HepG2 (cell line): ENCODE measurements around the gene COL4A2. TPM values are rescaled to one million over a fixed set of nuclear protein-coding genes. Genes with fewer than 3 reads are reported as not detected.

ENCODE experiments used
- ATAC-seq: fragments of 200-7000 bp; cut with Tn5 transposase; 3 replicates; pipeline ENCODE4 v1.9.1; 2020; ENCODE audit warnings: mild to moderate bottlenecking, moderate library complexity
- BruUV-seq: library from RNA; stranded (reverse); fragments of 400-500 nt; replicated peaks from 2 replicates; lab custom pipeline; 2021; lab: Mats Ljungman, UMichigan
- CTCF ChIA-PET: fragments of 300-600 bp; formaldehyde crosslinking; extraction: SDS; loops from one replicate; lab custom pipeline; 2021; ENCODE audit warnings: low total read pairs, inconsistent platforms, low intra/inter-chr PET ratio; lab: Yijun Ruan, JAX
- POLR2A ChIA-PET: fragments of 350-600 bp; sonication (Branson Sonifier 250); formaldehyde crosslinking; loops from one replicate; lab custom pipeline; 2020; ENCODE audit warnings: antibody characterized with exemption, inconsistent platforms; lab: Yijun Ruan, JAX
- DNase-seq: peaks from one replicate; pipeline ENCODE4 v3.0.0-alpha.2; 2015; ENCODE audit warnings: low spot score
- FAIRE-seq: peaks from 3 replicates; lab custom pipeline; 2011; peaks lifted over from hg19 to GRCh38; lab: Jason Lieb, UNC
- H2AFZ ChIP-seq: one replicate; pipeline ENCODE4 v1.6.1; 2011; ENCODE audit warnings: low read length, inconsistent platforms
- H3K27ac ChIP-seq: fragments of 300-600 bp; 3 replicates; pipeline ENCODE4 v1.8.0; 2011; ENCODE audit warnings: mixed run types, mild to moderate bottlenecking, mixed read lengths, low read length, inconsistent platforms; ENCODE audit not compliant: insufficient read depth; ENCODE audit errors: extremely low read length
- H3K27me3 ChIP-seq, 2 experiments: fragments of 200-600 bp in 1 of 2; 2 replicates in 1 of 2; 3 replicates in 1 of 2; pipeline versions ENCODE4 v1.6.0 to v1.8.0; 2011; ENCODE audit warnings: low read length in 2 of 2, mild to moderate bottlenecking in 2 of 2, moderate library complexity in 2 of 2, inconsistent platforms in 1 of 2; ENCODE audit not compliant: insufficient read depth in 2 of 2, control insufficient read depth in 1 of 2
- H3K36me3 ChIP-seq, 2 experiments: fragments of 200-600 bp in 1 of 2; replicated peaks in 1 of 2; 2 replicates in 1 of 2; 3 replicates in 1 of 2; pipeline versions ENCODE4 v1.5.1 to v1.8.0; 2011; ENCODE audit warnings: low read length in 2 of 2, inconsistent platforms in 1 of 2; ENCODE audit not compliant: insufficient read depth in 2 of 2, control insufficient read depth in 1 of 2
- H3K4me1 ChIP-seq: 2 replicates; pipeline ENCODE4 v1.5.1; 2012; ENCODE audit warnings: low read length, inconsistent platforms; ENCODE audit not compliant: insufficient read depth
- H3K4me2 ChIP-seq: 2 replicates; pipeline ENCODE4 v1.6.0; 2011; ENCODE audit warnings: low read depth, low read length, inconsistent platforms
- H3K4me3 ChIP-seq, 3 experiments: fragments of 200-600 bp in 1 of 3; sonication (generic), shearing (Covaris generic) in 1 of 3; replicated peaks in 1 of 3; 2 replicates each; pipeline ENCODE4 v1.5.1; 2011 to 2016; ENCODE audit warnings: low read length in 3 of 3, inconsistent platforms in 2 of 3, low read depth in 2 of 3, mild to moderate bottlenecking in 2 of 3, control low read depth in 1 of 3, mixed read lengths in 1 of 3; ENCODE audit not compliant: insufficient read depth in 1 of 3
- H3K79me2 ChIP-seq: one replicate; pipeline ENCODE4 v1.6.1; 2011; ENCODE audit warnings: low read length, inconsistent platforms; ENCODE audit not compliant: insufficient read depth
- H3K9ac ChIP-seq: 2 replicates; pipeline ENCODE4 v1.6.0; 2011; ENCODE audit warnings: mild to moderate bottlenecking, low read depth, low read length, inconsistent platforms; ENCODE audit not compliant: insufficient read depth
- H3K9me3 ChIP-seq: 2 replicates; pipeline ENCODE4 v1.5.1; 2012; ENCODE audit warnings: mild to moderate bottlenecking, low read length
- H4K20me1 ChIP-seq: 2 replicates; pipeline ENCODE4 v1.6.0; 2011; ENCODE audit warnings: inconsistent platforms, mild to moderate bottlenecking, low read length, moderate library complexity; ENCODE audit not compliant: insufficient read depth
- ERF ChIP-seq: IDR thresholded peaks from 2 replicates; pipeline ENCODE4 v1.6.1; 2018; ENCODE audit warnings: missing biosample characterization, missing genetic modification reagents
- FOXP1 ChIP-seq, 2 experiments: fragments of 450-650 bp in 1 of 2; IDR thresholded peaks; 2 replicates each; pipeline ENCODE4 v1.6.1; 2017 to 2018; ENCODE audit warnings: antibody characterized with exemption in 1 of 2
- HNRNPH1 ChIP-seq: fragments of 200-400 bp; formaldehyde crosslinking; optimal IDR thresholded peaks from 2 replicates; pipeline ENCODE3; 2017; ENCODE audit warnings: mild to moderate bottlenecking, low read depth, low read length
- KLF15 ChIP-seq: sonication (generic); formaldehyde crosslinking; IDR thresholded peaks from 2 replicates; pipeline ENCODE4 v1.8.1; 2023; ENCODE audit warnings: borderline replicate concordance, mild to moderate bottlenecking, inconsistent platforms, missing genetic modification reagents, mixed read lengths
- SETDB1 ChIP-seq: sonication (generic); formaldehyde crosslinking; IDR thresholded peaks from 2 replicates; pipeline ENCODE4 v1.5.1; 2020; ENCODE audit warnings: missing genetic modification reagents, mild to moderate bottlenecking, borderline replicate concordance
- TOPORS ChIP-seq: sonication (generic); formaldehyde crosslinking; IDR thresholded peaks from 2 replicates; pipeline ENCODE4 v1.8.0; 2023; ENCODE audit warnings: mild to moderate bottlenecking, missing genetic modification reagents
- ZBTB26 ChIP-seq: IDR thresholded peaks from 2 replicates; pipeline ENCODE4 v1.6.1; 2016; ENCODE audit warnings: missing compliant biosample characterization, missing genetic modification reagents, borderline replicate concordance
- ZNF251 ChIP-seq: sonication (generic); formaldehyde crosslinking; IDR thresholded peaks from 2 replicates; pipeline ENCODE4 v1.9.0; 2021; ENCODE audit warnings: mild to moderate bottlenecking, missing genetic modification reagents
- ZNF547 ChIP-seq: sonication (generic); formaldehyde crosslinking; IDR thresholded peaks from 2 replicates; pipeline ENCODE4 v1.5.1; 2020; ENCODE audit warnings: mild to moderate bottlenecking, missing genetic modification reagents
- ZNF83 ChIP-seq: sonication (generic); formaldehyde crosslinking; IDR thresholded peaks from 2 replicates; pipeline ENCODE4 v1.4.0; 2020; ENCODE audit warnings: missing genetic modification reagents, mild to moderate bottlenecking, borderline replicate concordance
- WGBS: methylation state at CpG from one replicate; pipeline ENCODE4 v1.1.6; 2017; ENCODE audit warnings: low lambda C conversion rate; 5-methylcytosine and 5-hydroxymethylcytosine counted together
- in situ Hi-C: cut with HindIII; loops from 2 replicates; pipeline ENCODE4 v1.10.0; 2017; ENCODE audit warnings: low pct_unique_long_range_greater_than_20kb; ENCODE audit not compliant: extremely low pct_ligation_motif_present
- intact Hi-C: fragments of 100-400 bp; cut with micrococcal nuclease; formaldehyde crosslinking; loops from one replicate; pipeline ENCODE4 v1.10.0; 2022; ENCODE audit not compliant: unreplicated experiment
- polyA plus RNA-seq, 8 experiments: library from polyadenylated mRNA; depleted of rRNA in 3 of 8; stranded (reverse) in 7 of 8; unstranded in 1 of 8; fragments of >200 nt; fragmentation: Illumina TruSeq in 4 of 8; extraction: Trizol in 4 of 8; gene quantifications; 2 replicates each; pipeline versions ENCODE4 v1.2.1 to v1.2.3, GENCODE V29; 2011 to 2016; ENCODE audit warnings: low read depth in 4 of 8, missing spikeins in 1 of 8, mixed read lengths in 1 of 8; ENCODE audit not compliant: insufficient read depth in 1 of 8
- total RNA-seq, 5 experiments: library from RNA; depleted of rRNA; stranded (reverse); fragments of >200 nt; fragmentation: Illumina TruSeq; extraction: Trizol; gene quantifications; 2 replicates each; pipeline ENCODE4 v1.2.3, GENCODE V29; 2016; ENCODE audit warnings: low read depth in 1 of 5
- TF ChIP-seq, protein P1 (sequence below), 2 experiments: fragments of 450-650 bp in 1 of 2; sonication (generic) in 1 of 2; formaldehyde crosslinking; IDR thresholded peaks; 2 replicates each; pipeline versions ENCODE4 v1.5.0 to v1.8.0; 2020 to 2022; ENCODE audit warnings: mild to moderate bottlenecking in 1 of 2, missing genetic modification reagents in 1 of 2
- TF ChIP-seq, protein P2 (sequence below): sonication (generic); formaldehyde crosslinking; IDR thresholded peaks from 2 replicates; pipeline ENCODE4 v1.4.0; 2020; ENCODE audit warnings: mild to moderate bottlenecking, missing genetic modification reagents

COL4A2 gene
- total and polyA plus RNA-seq, 2 of the 13 experiments (the other 11 are each of a cell fraction or from before 2014, with no cell fraction given): 0.22 to 1.9 TPM

DNA sequence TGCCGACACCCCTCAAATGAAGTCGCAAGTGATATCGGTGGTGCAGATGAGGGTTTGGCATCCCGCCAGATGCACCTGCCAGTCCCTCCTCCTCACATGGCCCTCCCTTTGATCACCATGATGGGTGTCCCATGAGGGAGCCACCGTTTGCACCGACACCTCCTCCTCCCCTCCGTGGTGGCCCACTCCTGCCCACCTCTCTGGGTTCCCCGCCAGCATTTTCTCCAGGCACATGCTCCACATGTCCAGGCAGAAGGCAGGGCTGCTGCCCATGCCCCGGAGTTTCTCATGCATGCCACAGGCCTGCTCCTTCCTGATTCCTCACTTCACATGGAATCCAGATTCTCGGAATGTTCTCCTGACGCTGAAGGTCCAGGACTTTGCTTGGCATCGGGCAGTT lies 49.3 kb downstream of the COL4A2 start:
- Histone ChIP-seq H4K20me1 (no peaks in the 10 kb centered on the region), H3K9ac (no peak overlapping the region), H3K79me2 (no peaks in the 10 kb centered on the region), H3K27ac (no peak overlapping the region), H3K27me3 (peaks cover 0 to 11% of the 10 kb centered on the region in 2 experiments; a peak in 1 of 5 replicates), H2AFZ (no peak overlapping the region), H3K4me2 (no peak overlapping the region), H3K4me1 (no peaks in the 10 kb centered on the region), H3K9me3 (no peaks in the 10 kb centered on the region), H3K36me3 (no peaks in the 10 kb centered on the region)
- ChIA-PET CTCF (no interaction called here), POLR2A (no interaction called here)
- intact Hi-C loops: no loop called here
- in situ Hi-C loops: no loop called here
- no peak for DNase-seq
- 2% methylated on average over 9 of the region's 12 CpGs for WGBS
- TF ChIP-seq ZNF83 (CRISPR knock-in tag) (no peak), SETDB1 (CRISPR knock-in tag) (no peak), ERF (CRISPR knock-in tag) (no peak)
- TF ChIP-seq, protein P1, sequence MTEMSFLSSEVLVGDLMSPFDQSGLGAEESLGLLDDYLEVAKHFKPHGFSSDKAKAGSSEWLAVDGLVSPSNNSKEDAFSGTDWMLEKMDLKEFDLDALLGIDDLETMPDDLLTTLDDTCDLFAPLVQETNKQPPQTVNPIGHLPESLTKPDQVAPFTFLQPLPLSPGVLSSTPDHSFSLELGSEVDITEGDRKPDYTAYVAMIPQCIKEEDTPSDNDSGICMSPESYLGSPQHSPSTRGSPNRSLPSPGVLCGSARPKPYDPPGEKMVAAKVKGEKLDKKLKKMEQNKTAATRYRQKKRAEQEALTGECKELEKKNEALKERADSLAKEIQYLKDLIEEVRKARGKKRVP (CRISPR knock-in tag; IDR thresholded peaks at IDR 0.05): no peak
- TF ChIP-seq, all 625 proteins: peak for 0
- ATAC-seq (no peak), FAIRE-seq (no peak)
- BruUV-seq: no TSS peak
- H3K4me3 ChIP-seq: no peak overlapping the region

DNA sequence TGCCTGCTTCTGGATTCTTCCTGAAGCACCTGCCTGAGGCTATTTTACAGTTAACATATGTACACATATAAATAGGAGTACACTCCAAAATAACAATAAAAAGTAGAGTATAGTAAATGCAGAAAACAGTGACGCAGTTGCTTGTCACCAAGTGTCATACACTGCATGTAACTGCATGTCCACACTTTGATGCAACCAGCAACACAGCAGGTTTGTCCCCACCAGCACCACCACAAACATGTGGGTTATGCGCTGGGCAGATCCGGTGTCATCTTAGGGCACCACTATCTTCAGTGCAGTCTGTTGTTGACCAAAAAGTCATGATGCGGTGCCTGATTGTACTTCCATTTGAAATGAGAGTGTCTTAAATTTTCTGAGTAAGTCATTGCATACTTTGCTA lies 51.3 kb downstream of the COL4A2 start:
- no peak for ATAC-seq
- Histone ChIP-seq H3K9ac (no peak overlapping the region), H3K4me2 (no peak overlapping the region), H3K4me1 (no peaks in the 10 kb centered on the region), H4K20me1 (no peaks in the 10 kb centered on the region), H3K27me3 (peaks cover 2 to 19% of the 10 kb centered on the region in 2 experiments; a peak in 2 of 5 replicates), H2AFZ (no peak overlapping the region), H3K9me3 (no peaks in the 10 kb centered on the region), H3K4me3 (no peak overlapping the region), H3K36me3 (no peaks in the 10 kb centered on the region)
- CTCF ChIA-PET: no interaction called here
- DNase-seq: no peak
- BruUV-seq: no TSS peak
- POLR2A ChIA-PET: no interaction called here
- 55% methylated on average over 4 of the region's 4 CpGs for WGBS
- no peak for FAIRE-seq
- TF ChIP-seq ZBTB26: no peak
- TF ChIP-seq HNRNPH1: no peak
- no peak for TF ChIP-seq ZNF547 (CRISPR knock-in tag)
- no peak for TF ChIP-seq KLF15 (CRISPR knock-in tag)
- TF ChIP-seq TOPORS (CRISPR knock-in tag): no peak
- no peak for TF ChIP-seq ZNF251 (CRISPR knock-in tag)
- TF ChIP-seq FOXP1 (IDR thresholded peaks at IDR 0.05): no peak
- TF ChIP-seq FOXP1 (CRISPR knock-in tag; IDR thresholded peaks at IDR 0.05): no peak
- TF ChIP-seq, protein P2, sequence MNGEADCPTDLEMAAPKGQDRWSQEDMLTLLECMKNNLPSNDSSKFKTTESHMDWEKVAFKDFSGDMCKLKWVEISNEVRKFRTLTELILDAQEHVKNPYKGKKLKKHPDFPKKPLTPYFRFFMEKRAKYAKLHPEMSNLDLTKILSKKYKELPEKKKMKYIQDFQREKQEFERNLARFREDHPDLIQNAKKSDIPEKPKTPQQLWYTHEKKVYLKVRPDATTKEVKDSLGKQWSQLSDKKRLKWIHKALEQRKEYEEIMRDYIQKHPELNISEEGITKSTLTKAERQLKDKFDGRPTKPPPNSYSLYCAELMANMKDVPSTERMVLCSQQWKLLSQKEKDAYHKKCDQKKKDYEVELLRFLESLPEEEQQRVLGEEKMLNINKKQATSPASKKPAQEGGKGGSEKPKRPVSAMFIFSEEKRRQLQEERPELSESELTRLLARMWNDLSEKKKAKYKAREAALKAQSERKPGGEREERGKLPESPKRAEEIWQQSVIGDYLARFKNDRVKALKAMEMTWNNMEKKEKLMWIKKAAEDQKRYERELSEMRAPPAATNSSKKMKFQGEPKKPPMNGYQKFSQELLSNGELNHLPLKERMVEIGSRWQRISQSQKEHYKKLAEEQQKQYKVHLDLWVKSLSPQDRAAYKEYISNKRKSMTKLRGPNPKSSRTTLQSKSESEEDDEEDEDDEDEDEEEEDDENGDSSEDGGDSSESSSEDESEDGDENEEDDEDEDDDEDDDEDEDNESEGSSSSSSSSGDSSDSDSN (CRISPR knock-in tag): no peak
- TF ChIP-seq, all 625 proteins: peak for 0
- intact Hi-C loops: no loop called here
- Histone ChIP-seq H3K79me2 (no peaks in the 10 kb centered on the region), H3K27ac (no peak overlapping the region)
- in situ Hi-C loops: no loop called here
